HFFc6 (cell line): Measurements from ENCODE around the gene THEMIS2. TPM values are rescaled to one million over a fixed set of nuclear protein-coding genes. Genes with fewer than 3 reads are reported as not detected.

ENCODE experiments used
- DNase-seq: peaks from one replicate; pipeline ENCODE4 v3.0.0-alpha.2; 2018
- H3K27ac Mint-ChIP-seq: 2 replicates; pipeline ENCODE4 v1.8.0; 2020; ENCODE audit warnings: mild to moderate bottlenecking, mixed read lengths
- H3K27me3 Mint-ChIP-seq: 2 replicates; pipeline ENCODE4 v1.8.0; 2021; ENCODE audit warnings: mild to moderate bottlenecking, moderate library complexity, mixed read lengths; ENCODE audit not compliant: insufficient read depth
- H3K36me3 Mint-ChIP-seq: 2 replicates; pipeline ENCODE4 v1.8.0; 2021; ENCODE audit warnings: low read depth, mixed read lengths
- H3K4me1 Mint-ChIP-seq: 2 replicates; pipeline ENCODE4 v1.8.0; 2020; ENCODE audit warnings: low read depth, mixed read lengths
- H3K4me3 Mint-ChIP-seq: 2 replicates; pipeline ENCODE4 v1.8.0; 2020; ENCODE audit warnings: mild to moderate bottlenecking, moderate library complexity, mixed read lengths
- H3K9me3 Mint-ChIP-seq: 2 replicates; pipeline ENCODE4 v1.8.0; 2020; ENCODE audit warnings: mild to moderate bottlenecking, mixed read lengths
- total RNA-seq, 6 experiments: library from RNA; stranded (reverse); fragmentation: NEBNext Ultra II Directional; extraction: Animal tissue kit (Norgen Biotek cat#: 25700); gene quantifications; 2 replicates in 1 of 6; 3 replicates in 5 of 6; pipeline ENCODE4 v1.2.3, GENCODE V29; 2021
- TF ChIP-seq, protein P1 (sequence below): fragments of 200-600 bp; sonication (generic); IDR thresholded peaks from 2 replicates; pipeline ENCODE4 v1.5.0; 2021; ENCODE audit warnings: antibody characterized with exemption, mild to moderate bottlenecking

THEMIS2 gene
- total RNA-seq, 6 experiments from 2014 or later: 1.3 to 5.6 (median 3.7) TPM

DNA sequence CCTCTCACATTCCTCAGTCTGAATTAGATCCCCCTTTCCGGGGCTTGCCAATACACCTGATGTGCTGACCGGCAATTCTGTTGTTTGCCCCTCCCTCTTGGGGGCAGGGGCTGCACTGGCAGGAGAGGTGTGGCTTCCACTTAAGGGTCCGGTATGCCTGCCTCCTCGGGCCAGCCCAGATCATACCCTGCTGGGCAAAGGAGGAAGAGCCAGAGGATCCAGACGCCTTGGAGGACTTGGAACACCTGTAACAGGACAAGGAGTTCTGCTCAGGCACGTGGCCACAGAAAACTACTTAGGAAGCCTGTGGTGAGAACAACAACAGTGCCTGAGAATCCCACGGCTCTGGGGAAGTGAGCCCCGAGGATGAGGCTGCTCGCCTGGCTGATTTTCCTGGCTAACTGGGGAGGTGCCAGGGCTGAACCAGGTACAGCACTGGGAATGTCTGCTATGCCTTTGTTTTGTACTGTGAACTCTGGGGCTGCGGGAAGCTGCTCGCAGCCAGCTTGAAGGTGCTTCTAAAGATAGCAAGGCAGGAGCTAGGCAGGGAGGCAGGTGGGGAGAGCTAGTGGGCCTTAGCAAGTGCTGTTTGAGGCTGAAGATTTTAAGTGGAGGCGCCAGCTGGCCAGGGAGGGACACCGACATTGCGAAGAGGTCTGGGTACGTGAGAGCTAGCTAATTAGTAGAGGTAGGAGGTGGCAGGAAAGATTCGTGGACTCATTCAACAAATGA, 62.6 kb downstream of the THEMIS2 start, which contains the start of gene SMPDL3B:
SMPDL3B (plus strand) TSS at position 183 of the 732 bp plus-strand sequence; CDS start at position 367, 184 bp downstream.
- H3K9me3 Mint-ChIP-seq: no peaks in the 10 kb centered on the region
- H3K4me1 Mint-ChIP-seq: peaks cover 22% of the 10 kb centered on the region
- H3K27ac Mint-ChIP-seq: no peak within 1 kb of the TSS
- no peaks in the 10 kb centered on the region for H3K36me3 Mint-ChIP-seq
- TF ChIP-seq, protein P1, sequence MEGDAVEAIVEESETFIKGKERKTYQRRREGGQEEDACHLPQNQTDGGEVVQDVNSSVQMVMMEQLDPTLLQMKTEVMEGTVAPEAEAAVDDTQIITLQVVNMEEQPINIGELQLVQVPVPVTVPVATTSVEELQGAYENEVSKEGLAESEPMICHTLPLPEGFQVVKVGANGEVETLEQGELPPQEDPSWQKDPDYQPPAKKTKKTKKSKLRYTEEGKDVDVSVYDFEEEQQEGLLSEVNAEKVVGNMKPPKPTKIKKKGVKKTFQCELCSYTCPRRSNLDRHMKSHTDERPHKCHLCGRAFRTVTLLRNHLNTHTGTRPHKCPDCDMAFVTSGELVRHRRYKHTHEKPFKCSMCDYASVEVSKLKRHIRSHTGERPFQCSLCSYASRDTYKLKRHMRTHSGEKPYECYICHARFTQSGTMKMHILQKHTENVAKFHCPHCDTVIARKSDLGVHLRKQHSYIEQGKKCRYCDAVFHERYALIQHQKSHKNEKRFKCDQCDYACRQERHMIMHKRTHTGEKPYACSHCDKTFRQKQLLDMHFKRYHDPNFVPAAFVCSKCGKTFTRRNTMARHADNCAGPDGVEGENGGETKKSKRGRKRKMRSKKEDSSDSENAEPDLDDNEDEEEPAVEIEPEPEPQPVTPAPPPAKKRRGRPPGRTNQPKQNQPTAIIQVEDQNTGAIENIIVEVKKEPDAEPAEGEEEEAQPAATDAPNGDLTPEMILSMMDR: peak; percentile 12; the same call in 1 of the 2 replicates
- peak within 1 kb of the TSS; percentile 7; the same call in 1 of the 2 replicates for H3K4me3 Mint-ChIP-seq
- no peak for DNase-seq
- peaks cover 9% of the 10 kb centered on the region for H3K27me3 Mint-ChIP-seq

DNA sequence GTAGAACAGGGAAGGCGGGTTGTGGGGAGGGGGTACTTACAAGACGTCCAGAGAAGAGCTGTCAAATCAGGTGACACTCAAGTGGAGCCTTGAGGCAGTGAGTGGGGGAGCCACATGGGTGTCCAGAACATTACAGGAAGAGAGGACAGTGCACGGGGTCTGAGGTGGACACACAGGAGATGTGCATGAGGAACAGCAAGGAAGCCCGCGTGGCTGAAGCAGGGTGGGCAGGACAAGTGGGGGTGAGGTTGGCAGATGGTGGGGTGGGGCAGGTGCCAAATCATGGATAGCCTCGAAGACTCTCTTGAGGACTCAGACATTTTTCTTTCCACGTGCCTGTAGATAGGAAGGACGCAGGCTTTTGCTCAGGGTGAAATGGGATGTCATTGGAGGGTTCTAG, 63.4 kb downstream of the THEMIS2 start:
- Mint-ChIP-seq H3K36me3 (no peaks in the 10 kb centered on the region), H3K4me1 (peaks cover 22% of the 10 kb centered on the region), H3K27ac (no peak overlapping the region), H3K4me3 (no peak overlapping the region; the same call in 1 of the 2 replicates), H3K27me3 (peaks cover 9% of the 10 kb centered on the region), H3K9me3 (no peaks in the 10 kb centered on the region)
- TF ChIP-seq, protein P1: no peak
- no peak for DNase-seq

Other genes with a start within 250 kb of the THEMIS2 start
- gene FGR, start 237.4 kb upstream of the THEMIS2 start, total RNA-seq: not detected
- 10 to 100 TPM; 16.7 to 23.8 (median 20.5) TPM for gene IFI6, start 200.4 kb upstream of the THEMIS2 start, total RNA-seq
- gene FAM76A, start 146.6 kb upstream of the THEMIS2 start, total RNA-seq: 1 to 10 TPM; 6.7 to 9.2 (median 7.8) TPM
- gene STX12, start 99.3 kb upstream of the THEMIS2 start, total RNA-seq: 10 to 100 TPM; 38.6 to 58.1 (median 46.2) TPM
- 10 to 100 TPM; 38.1 to 45.3 (median 39.1) TPM for gene PPP1R8, start 41.8 kb upstream of the THEMIS2 start, total RNA-seq
- 10 to 100 TPM; 20.7 to 29.1 (median 23.8) TPM for gene RPA2, start 42.0 kb downstream of the THEMIS2 start, total RNA-seq
- not detected for gene SMPDL3B, start 62.5 kb downstream of the THEMIS2 start, total RNA-seq
- gene XKR8, start 87.4 kb downstream of the THEMIS2 start, total RNA-seq: 10 to 100 TPM in 1 of 6 experiments, 1 to 10 TPM in 5; 8.0 to 10.7 (median 9.7) TPM
- 10 to 100 TPM; 24.2 to 31.3 (median 27.8) TPM for gene EYA3, start 216.1 kb downstream of the THEMIS2 start, total RNA-seq